Stimulated activated CD8-positive, alpha-beta memory T cell treated with anti-CD3 and anti-CD28 coated beads, Interleukin-7, amount 100 ng/mL, for 1 hour (primary cell): ENCODE data around the gene WWTR1.

ENCODE experiments used
- DNase-seq, 2 donors: peaks; one replicate each; pipeline ENCODE4 v3.0.0-alpha.2; 2020; ENCODE audit warnings: low read depth in 2 of 2

Gene WWTR1

GRCh38 chr3:149654188-149654601, 3.6 kb downstream of the WWTR1 start:
- DNase-seq: no peak

GRCh38 chr3:149653564-149653963, 4.3 kb downstream of the WWTR1 start:
- DNase-seq: no peak

GRCh38 chr3:149653136-149653535, 4.7 kb downstream of the WWTR1 start:
- no peak for DNase-seq

GRCh38 chr3:149650828-149651227, 7.0 kb downstream of the WWTR1 start:
- no peak for DNase-seq

- DNase-seq: no peak
Observed at GRCh38 chr3:149648525-149648924, 9.3 kb downstream of the WWTR1 start.

GRCh38 chr3:149647812-149648211, 10.0 kb downstream of the WWTR1 start:
- no peak for DNase-seq

- DNase-seq: no peak
Observed at GRCh38 chr3:149647285-149647684, 10.5 kb downstream of the WWTR1 start.

GRCh38 chr3:149646181-149646766, 11.6 kb downstream of the WWTR1 start:
- DNase-seq: no peak

GRCh38 chr3:149643963-149644362, 13.9 kb downstream of the WWTR1 start:
- DNase-seq: no peak

- no peak for DNase-seq
Observed at GRCh38 chr3:149643482-149643798, 14.4 kb downstream of the WWTR1 start.

GRCh38 chr3:149640976-149641728, 16.7 kb downstream of the WWTR1 start:
- no peak for DNase-seq

GRCh38 chr3:149639093-149639486, 18.7 kb downstream of the WWTR1 start:
- no peak for DNase-seq

- DNase-seq: no peak
Observed at GRCh38 chr3:149638228-149639092, 19.4 kb downstream of the WWTR1 start.

- DNase-seq: no peak
Observed at GRCh38 chr3:149635396-149635795, 22.4 kb downstream of the WWTR1 start.

GRCh38 chr3:149634573-149634972, 23.3 kb downstream of the WWTR1 start:
- DNase-seq: no peak

- DNase-seq: no peak
Observed at GRCh38 chr3:149634072-149634471, 23.8 kb downstream of the WWTR1 start.

GRCh38 chr3:149632225-149632624, 25.6 kb downstream of the WWTR1 start:
- DNase-seq: no peak

GRCh38 chr3:149630806-149631205, 27.0 kb downstream of the WWTR1 start:
- no peak for DNase-seq

GRCh38 chr3:149628957-149629670, 28.7 kb downstream of the WWTR1 start:
- DNase-seq: no peak

GRCh38 chr3:149626671-149627070, 31.2 kb downstream of the WWTR1 start:
- no peak for DNase-seq

GRCh38 chr3:149625795-149626194, 32.0 kb downstream of the WWTR1 start:
- no peak for DNase-seq

GRCh38 chr3:149623824-149624223, 34.0 kb downstream of the WWTR1 start:
- DNase-seq: no peak
